PC-3 (cell line): Measurements from ENCODE around the gene ZAP70. TPM values are rescaled to one million over a fixed set of nuclear protein-coding genes. Genes with fewer than 3 reads are reported as not detected.
A peak's percentile ranks its signal among the peaks of the same experiment; 100 is the strongest.

Experiments
- ATAC-seq: fragments of 200-7000 bp; cut with Tn5 transposase; 2 replicates; pipeline ENCODE4 v1.9.1; 2020; ENCODE audit warnings: mild to moderate bottlenecking, moderate library complexity
- BruUV-seq: library from RNA; stranded (reverse); fragments of 400-500 nt; replicated peaks from 2 replicates; lab custom pipeline; 2021; lab: Mats Ljungman, UMichigan
- CTCF ChIA-PET: fragments of 300-600 bp; sonication (Branson Sonifier 250); formaldehyde crosslinking; loops from one replicate; lab custom pipeline; 2022; ENCODE audit warnings: antibody characterized with exemption; lab: Charles Lee
- POLR2A ChIA-PET: fragments of 300-600 bp; sonication (Branson Sonifier 250); formaldehyde crosslinking; loops from one replicate; lab custom pipeline; 2022; ENCODE audit warnings: antibody characterized with exemption; ENCODE audit not compliant: unreplicated experiment; lab: Charles Lee
- DNase-seq: peaks from one replicate; pipeline ENCODE4 v3.0.0-alpha.2; 2015
- H2AFZ ChIP-seq: fragments of 300-600 bp; sonication (generic); 2 replicates; pipeline ENCODE4 v1.6.0; 2016; ENCODE audit warnings: antibody characterized with exemption, low read length
- H3F3A ChIP-seq: fragments of 300-600 bp; sonication (generic); one replicate; pipeline ENCODE4 v1.6.0; 2017; ENCODE audit warnings: antibody characterized with exemption, low read length, control low read depth, mild to moderate bottlenecking; ENCODE audit not compliant: unreplicated experiment
- H3K27ac ChIP-seq: fragments of 300-600 bp; sonication (generic); 2 replicates; pipeline ENCODE4 v1.5.1; 2016; ENCODE audit warnings: mild to moderate bottlenecking, low read length
- H3K27me3 ChIP-seq: fragments of 300-600 bp; sonication (generic); 2 replicates; pipeline ENCODE4 v1.6.1; 2016; ENCODE audit warnings: low read length, mixed read lengths
- H3K36me3 ChIP-seq: fragments of 300-600 bp; sonication (generic); 2 replicates; pipeline ENCODE4 v1.6.1; 2016; ENCODE audit warnings: low read depth, mixed run types, low read length, mixed read lengths
- H3K4me1 ChIP-seq: fragments of 300-600 bp; sonication (generic); 2 replicates; pipeline ENCODE4 v1.5.1; 2016; ENCODE audit warnings: low read length; ENCODE audit not compliant: insufficient read depth
- H3K4me2 ChIP-seq: fragments of 300-600 bp; sonication (generic); 2 replicates; pipeline ENCODE4 v1.6.0; 2016; ENCODE audit warnings: low read length
- H3K4me3 ChIP-seq: fragments of 300-600 bp; sonication (generic); 2 replicates; pipeline ENCODE4 v1.5.1; 2016; ENCODE audit warnings: mild to moderate bottlenecking, low read length, mixed read lengths
- H3K79me2 ChIP-seq: fragments of 300-600 bp; sonication (generic); 2 replicates; pipeline ENCODE4 v1.6.1; 2017; ENCODE audit warnings: low read length, mixed read lengths
- H3K9ac ChIP-seq: fragments of 300-600 bp; sonication (generic); 2 replicates; pipeline ENCODE4 v1.6.0; 2016; ENCODE audit warnings: mild to moderate bottlenecking, low read length
- H3K9me2 ChIP-seq: fragments of 300-600 bp; sonication (generic); replicated peaks from 2 replicates; pipeline ENCODE4 v1.6.1; 2016; ENCODE audit warnings: mixed run types, low read length, mixed read lengths
- H3K9me3 ChIP-seq: fragments of 300-600 bp; sonication (generic); 2 replicates; pipeline ENCODE4 v1.6.1; 2016; ENCODE audit warnings: low read length, mixed read lengths
- H4K20me1 ChIP-seq: fragments of 300-600 bp; sonication (generic); 2 replicates; pipeline ENCODE4 v1.6.1; 2016; ENCODE audit warnings: low read length, mixed read lengths
- EZH2 ChIP-seq: fragments of 300-600 bp; sonication (generic); IDR thresholded peaks from one replicate; pipeline ENCODE4 v1.6.1; 2017; ENCODE audit warnings: antibody characterized with exemption, mild to moderate bottlenecking, low read length; ENCODE audit not compliant: unreplicated experiment
- EZH2phosphoT487 ChIP-seq: fragments of 300-600 bp; sonication (generic); IDR thresholded peaks from 2 replicates; pipeline ENCODE4 v1.6.1; 2018; ENCODE audit warnings: mild to moderate bottlenecking, antibody characterized with exemption, low read length, borderline replicate concordance
- intact Hi-C: fragments of 100-400 bp; cut with micrococcal nuclease; formaldehyde crosslinking; loops from 2 replicates; pipeline ENCODE4 v1.9.0; 2023
- total RNA-seq: library from RNA; depleted of rRNA; stranded (reverse); fragments of >200 nt; gene quantifications from 2 replicates; pipeline ENCODE4 v1.2.3, GENCODE V29; 2014
- TF ChIP-seq, protein P1 (sequence below): fragments of 300-600 bp; sonication (generic); conservative IDR thresholded peaks from 2 replicates; pipeline ENCODE4 v1.5.1; 2017; ENCODE audit warnings: antibody characterized with exemption, low read depth, mild to moderate bottlenecking, low read length

Gene ZAP70
- total RNA-seq, 1 experiment from 2014 or later, result not detected

DNA sequence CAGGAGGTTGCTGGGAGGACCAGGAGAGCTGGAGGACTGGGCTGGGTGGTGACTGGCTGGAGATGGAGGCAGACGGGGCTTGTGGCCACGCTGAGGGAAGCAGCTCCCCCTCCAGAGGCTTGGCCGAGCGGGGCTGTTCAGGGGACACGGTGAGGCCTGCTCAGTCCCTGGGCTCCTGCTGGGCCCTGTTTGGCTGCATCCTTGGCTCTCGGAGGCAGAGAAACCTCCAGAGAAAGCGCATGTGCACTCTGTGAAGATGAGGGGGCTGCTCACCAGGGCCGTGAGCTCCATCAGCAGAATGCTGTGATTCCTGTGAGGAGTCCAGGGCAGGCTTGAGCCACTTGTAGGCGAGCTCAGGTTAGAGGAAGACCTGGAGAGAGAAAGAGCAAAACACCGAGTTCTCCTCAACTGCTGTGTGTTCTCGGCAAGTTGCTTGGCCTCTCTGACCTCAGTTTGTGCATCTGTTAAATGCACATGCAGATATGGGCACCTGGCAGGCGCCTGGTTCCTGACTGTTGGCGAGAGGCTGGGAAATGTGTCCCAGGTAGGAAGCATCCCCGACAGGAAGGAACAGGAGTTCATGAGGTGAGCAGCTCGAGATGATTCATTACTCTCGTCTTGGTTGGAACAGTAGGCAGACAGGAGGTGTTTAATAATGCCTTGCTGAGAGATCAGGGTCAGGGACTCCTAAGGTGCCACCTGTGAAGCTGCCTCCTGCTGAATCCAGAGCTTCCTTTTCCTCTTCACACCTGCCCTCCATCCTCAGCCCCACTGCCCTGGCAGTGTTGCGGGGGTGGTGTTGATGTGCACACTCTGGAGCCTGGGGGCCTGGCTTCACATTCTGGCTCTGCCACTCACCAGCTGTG lies 941 bp downstream of the ZAP70 start:
- ChIA-PET CTCF (no interaction called here), POLR2A (no interaction called here)
- H3K4me1 ChIP-seq, result no peaks in the 10 kb centered on the region
- no peak overlapping the region for H3K4me3 ChIP-seq
- H3F3A ChIP-seq, result no peaks in the 10 kb centered on the region
- H3K9me3 ChIP-seq, result no peaks in the 10 kb centered on the region
- ATAC-seq (no peak), DNase-seq (peak; percentile 15)
- BruUV-seq, result no TSS peak
- H3K27ac ChIP-seq, result no peak overlapping the region
- intact Hi-C loops, result no loop called here
- H3K4me2 ChIP-seq, result no peak overlapping the region
- H3K9me2 ChIP-seq, result no peaks in the 10 kb centered on the region
- no peaks in the 10 kb centered on the region for H3K27me3 ChIP-seq
- H3K9ac ChIP-seq, result no peak overlapping the region
- TF ChIP-seq, protein P1, sequence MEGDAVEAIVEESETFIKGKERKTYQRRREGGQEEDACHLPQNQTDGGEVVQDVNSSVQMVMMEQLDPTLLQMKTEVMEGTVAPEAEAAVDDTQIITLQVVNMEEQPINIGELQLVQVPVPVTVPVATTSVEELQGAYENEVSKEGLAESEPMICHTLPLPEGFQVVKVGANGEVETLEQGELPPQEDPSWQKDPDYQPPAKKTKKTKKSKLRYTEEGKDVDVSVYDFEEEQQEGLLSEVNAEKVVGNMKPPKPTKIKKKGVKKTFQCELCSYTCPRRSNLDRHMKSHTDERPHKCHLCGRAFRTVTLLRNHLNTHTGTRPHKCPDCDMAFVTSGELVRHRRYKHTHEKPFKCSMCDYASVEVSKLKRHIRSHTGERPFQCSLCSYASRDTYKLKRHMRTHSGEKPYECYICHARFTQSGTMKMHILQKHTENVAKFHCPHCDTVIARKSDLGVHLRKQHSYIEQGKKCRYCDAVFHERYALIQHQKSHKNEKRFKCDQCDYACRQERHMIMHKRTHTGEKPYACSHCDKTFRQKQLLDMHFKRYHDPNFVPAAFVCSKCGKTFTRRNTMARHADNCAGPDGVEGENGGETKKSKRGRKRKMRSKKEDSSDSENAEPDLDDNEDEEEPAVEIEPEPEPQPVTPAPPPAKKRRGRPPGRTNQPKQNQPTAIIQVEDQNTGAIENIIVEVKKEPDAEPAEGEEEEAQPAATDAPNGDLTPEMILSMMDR, result no peak
- TF ChIP-seq EZH2, result no peak
- TF ChIP-seq EZH2phosphoT487, result no peak
- no peak overlapping the region for H2AFZ ChIP-seq
- no peaks in the 10 kb centered on the region for H3K36me3 ChIP-seq
- no peaks in the 10 kb centered on the region for H3K79me2 ChIP-seq
- no peaks in the 10 kb centered on the region for H4K20me1 ChIP-seq

DNA sequence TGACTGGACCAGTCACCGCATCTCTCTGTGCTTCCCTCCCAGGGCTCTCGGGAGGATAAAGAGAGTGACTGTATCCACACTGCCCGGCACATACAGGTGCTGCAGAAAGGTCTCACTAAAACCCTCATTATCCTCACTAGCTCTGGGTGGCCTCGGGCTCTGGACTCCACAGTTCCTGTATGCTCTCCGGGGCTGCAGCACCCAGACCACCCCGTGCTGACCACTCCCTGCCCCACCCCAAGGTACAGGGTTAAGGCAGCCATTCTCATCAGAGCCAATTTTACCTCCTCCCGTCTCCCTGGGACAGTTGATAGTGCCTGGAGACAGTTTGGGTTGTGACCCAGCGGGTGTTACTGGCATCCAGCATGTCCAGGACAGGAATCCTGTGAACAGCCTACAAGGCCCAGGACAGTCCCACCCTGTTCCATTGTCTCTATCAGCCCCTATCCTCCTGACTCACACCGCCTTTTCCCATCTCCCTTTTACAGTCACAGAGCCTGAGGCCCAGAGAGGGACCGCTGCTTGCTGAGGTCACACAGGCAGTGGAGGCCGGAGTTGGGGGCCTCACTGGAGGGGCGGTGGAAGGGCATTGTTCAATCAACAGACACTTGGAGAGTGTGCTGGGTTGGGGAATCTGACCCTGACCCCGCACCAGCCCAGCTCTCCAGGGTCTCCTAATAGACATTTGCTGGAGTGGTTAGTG lies 1.7 kb downstream of the ZAP70 start:
- CTCF ChIA-PET, result no interaction called here
- no peak for ATAC-seq

More for the DNA sequence above, 1.7 kb downstream of the ZAP70 start:
- Histone ChIP-seq H3K27me3 (no peaks in the 10 kb centered on the region), H3K9ac (no peak overlapping the region), H3K9me2 (no peaks in the 10 kb centered on the region), H3K36me3 (no peaks in the 10 kb centered on the region), H2AFZ (no peak overlapping the region), H3F3A (no peaks in the 10 kb centered on the region), H3K4me3 (no peak overlapping the region), H3K4me2 (no peak overlapping the region), H4K20me1 (no peaks in the 10 kb centered on the region), H3K79me2 (no peaks in the 10 kb centered on the region), H3K4me1 (no peaks in the 10 kb centered on the region), H3K9me3 (no peaks in the 10 kb centered on the region), H3K27ac (no peak overlapping the region)
- intact Hi-C loops, result no loop called here
- no peak for TF ChIP-seq EZH2phosphoT487
- TF ChIP-seq EZH2, result no peak
- TF ChIP-seq, protein P1, result no peak
- no peak for DNase-seq
- POLR2A ChIA-PET, result no interaction called here
- BruUV-seq, result no TSS peak
